Loucy (cell line): ENCODE measurements around the gene IL1RAPL2.
"Not testable (repeated sequence)": the region's sequence is repeated elsewhere in the genome, so short reads cannot be mapped to it uniquely, and the experiment has no call there.

Experiments
- H2AFZ ChIP-seq: fragments of 200-600 bp; sonication (generic); 2 replicates; pipeline ENCODE4 v1.6.0; 2016; ENCODE audit warnings: antibody characterized with exemption, mild to moderate bottlenecking, low read length, moderate library complexity
- H3F3A ChIP-seq: fragments of 200-600 bp; 2 replicates; pipeline ENCODE4 v1.6.0; 2016; ENCODE audit warnings: antibody characterized with exemption, low read depth, mild to moderate bottlenecking
- H3K27me3 ChIP-seq: fragments of 200-600 bp; sonication (generic); 2 replicates; pipeline ENCODE4 v1.6.1; 2014; ENCODE audit warnings: low read length, mild to moderate bottlenecking; ENCODE audit not compliant: insufficient read depth, poor library complexity, severe bottlenecking
- H3K36me3 ChIP-seq: fragments of 200-600 bp; sonication (generic); 2 replicates; pipeline ENCODE4 v1.6.1; 2016; ENCODE audit warnings: low read length; ENCODE audit not compliant: insufficient read depth
- H3K4me1 ChIP-seq: fragments of 200-600 bp; sonication (generic); 2 replicates; pipeline ENCODE4 v1.5.1; 2014; ENCODE audit warnings: low read length, mild to moderate bottlenecking; ENCODE audit not compliant: insufficient read depth, poor library complexity, severe bottlenecking
- H3K4me2 ChIP-seq: fragments of 200-600 bp; sonication (generic); 2 replicates; pipeline ENCODE4 v1.6.0; 2014; ENCODE audit warnings: antibody characterized with exemption, low read length, low read depth, mild to moderate bottlenecking; ENCODE audit not compliant: poor library complexity, severe bottlenecking
- H3K4me3 ChIP-seq: fragments of 200-600 bp; sonication (generic); 2 replicates; pipeline ENCODE4 v1.5.1; 2014; ENCODE audit warnings: low read length, mild to moderate bottlenecking, mixed read lengths; ENCODE audit not compliant: poor library complexity, severe bottlenecking
- H3K79me2 ChIP-seq: fragments of 200-600 bp; sonication (generic); 2 replicates; pipeline ENCODE4 v1.6.1; 2014; ENCODE audit warnings: low read length; ENCODE audit not compliant: insufficient read depth
- H3K9ac ChIP-seq: fragments of 200-600 bp; sonication (generic); 2 replicates; pipeline ENCODE4 v1.6.0; 2014; ENCODE audit warnings: mild to moderate bottlenecking, low read depth, low read length, moderate library complexity; ENCODE audit not compliant: poor library complexity, severe bottlenecking
- H3K9me2 ChIP-seq: fragments of 200-600 bp; sonication (generic); replicated peaks from 2 replicates; pipeline ENCODE4 v1.6.1; 2016; ENCODE audit warnings: low read depth, low read length, mixed read lengths
- H3K9me3 ChIP-seq: fragments of 200-600 bp; sonication (generic); 2 replicates; pipeline ENCODE4 v1.6.1; 2014; ENCODE audit warnings: mild to moderate bottlenecking, antibody characterized with exemption, low read length, low read depth; ENCODE audit not compliant: insufficient read depth
- H4K20me1 ChIP-seq: fragments of 200-600 bp; sonication (generic); 2 replicates; pipeline ENCODE4 v1.6.0; 2014; ENCODE audit warnings: antibody characterized with exemption, low read length, mild to moderate bottlenecking; ENCODE audit not compliant: insufficient read depth, poor library complexity, severe bottlenecking
- EZH2phosphoT487 ChIP-seq: fragments of 200-600 bp; IDR thresholded peaks from 2 replicates; pipeline ENCODE4 v1.6.1; 2018; ENCODE audit warnings: antibody characterized with exemption, mild to moderate bottlenecking, moderate library complexity, borderline replicate concordance
- TF ChIP-seq, protein P1 (sequence below): fragments of 200-600 bp; sonication (generic); conservative IDR thresholded peaks from 2 replicates; pipeline ENCODE4 v1.5.1; 2014; ENCODE audit warnings: mild to moderate bottlenecking, antibody characterized with exemption, low read length

Gene IL1RAPL2

DNA sequence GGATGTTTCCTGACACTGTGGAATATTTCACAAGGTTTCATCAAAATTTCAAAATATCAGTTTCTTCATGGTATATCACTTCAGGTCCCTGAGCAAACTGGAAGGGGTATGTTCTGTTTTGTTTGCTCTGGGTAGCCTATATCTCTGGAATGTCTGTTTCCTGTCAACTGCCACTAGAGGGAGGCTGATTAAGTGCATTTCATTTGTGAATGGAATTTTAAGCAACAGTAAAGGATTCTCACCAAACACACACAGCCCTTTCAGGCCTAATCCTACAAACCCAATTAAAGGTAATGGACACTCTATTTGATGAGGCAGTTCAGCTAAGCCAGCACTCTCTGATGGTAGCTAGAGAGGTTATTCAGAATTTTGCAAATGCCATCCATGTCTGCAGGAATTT lies 347.3 kb downstream of the IL1RAPL2 start:
- H3K79me2 ChIP-seq: no peaks in the 10 kb centered on the region
- H2AFZ ChIP-seq: no peak overlapping the region
- no peaks in the 10 kb centered on the region for H3F3A ChIP-seq
- TF ChIP-seq, protein P1, sequence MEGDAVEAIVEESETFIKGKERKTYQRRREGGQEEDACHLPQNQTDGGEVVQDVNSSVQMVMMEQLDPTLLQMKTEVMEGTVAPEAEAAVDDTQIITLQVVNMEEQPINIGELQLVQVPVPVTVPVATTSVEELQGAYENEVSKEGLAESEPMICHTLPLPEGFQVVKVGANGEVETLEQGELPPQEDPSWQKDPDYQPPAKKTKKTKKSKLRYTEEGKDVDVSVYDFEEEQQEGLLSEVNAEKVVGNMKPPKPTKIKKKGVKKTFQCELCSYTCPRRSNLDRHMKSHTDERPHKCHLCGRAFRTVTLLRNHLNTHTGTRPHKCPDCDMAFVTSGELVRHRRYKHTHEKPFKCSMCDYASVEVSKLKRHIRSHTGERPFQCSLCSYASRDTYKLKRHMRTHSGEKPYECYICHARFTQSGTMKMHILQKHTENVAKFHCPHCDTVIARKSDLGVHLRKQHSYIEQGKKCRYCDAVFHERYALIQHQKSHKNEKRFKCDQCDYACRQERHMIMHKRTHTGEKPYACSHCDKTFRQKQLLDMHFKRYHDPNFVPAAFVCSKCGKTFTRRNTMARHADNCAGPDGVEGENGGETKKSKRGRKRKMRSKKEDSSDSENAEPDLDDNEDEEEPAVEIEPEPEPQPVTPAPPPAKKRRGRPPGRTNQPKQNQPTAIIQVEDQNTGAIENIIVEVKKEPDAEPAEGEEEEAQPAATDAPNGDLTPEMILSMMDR: peak; percentile 40; the same call in 1 of the 2 replicates
- TF ChIP-seq EZH2phosphoT487: no peak
- H3K36me3 ChIP-seq: no peaks in the 10 kb centered on the region
- H4K20me1 ChIP-seq: no peaks in the 10 kb centered on the region
- no peaks in the 10 kb centered on the region for H3K9me3 ChIP-seq
- H3K4me2 ChIP-seq: no peak overlapping the region
- H3K4me1 ChIP-seq: no peaks in the 10 kb centered on the region
- H3K9ac ChIP-seq: no peak overlapping the region
- no peak overlapping the region for H3K4me3 ChIP-seq
- no peaks in the 10 kb centered on the region for H3K9me2 ChIP-seq
- H3K27me3 ChIP-seq: no peaks in the 10 kb centered on the region

DNA sequence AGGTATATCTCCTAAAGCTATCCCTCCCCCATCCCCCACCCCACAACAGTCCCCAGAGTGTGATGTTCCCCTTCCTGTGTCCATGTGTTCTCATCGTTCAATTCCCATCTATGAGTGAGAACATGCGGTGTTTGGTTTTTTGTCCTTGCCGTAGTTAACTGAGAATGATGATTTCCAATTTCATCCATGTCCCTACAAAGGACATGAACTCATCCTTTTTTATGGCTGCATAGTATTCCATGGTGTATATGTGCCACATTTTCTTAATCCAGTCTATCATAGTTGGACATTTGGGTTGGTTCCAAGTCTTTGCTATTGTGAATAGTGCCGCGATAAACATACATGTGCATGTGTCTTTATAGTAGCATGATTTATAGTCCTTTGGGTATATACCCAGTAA lies 348.7 kb downstream of the IL1RAPL2 start:
- H4K20me1 ChIP-seq, H3K36me3 ChIP-seq, H3K79me2 ChIP-seq, H3K9ac ChIP-seq, H3K27me3 ChIP-seq, H3K4me3 ChIP-seq, H3F3A ChIP-seq, H3K4me1 ChIP-seq, H3K9me3 ChIP-seq, H3K9me2 ChIP-seq, H3K4me2 ChIP-seq, H2AFZ ChIP-seq: not testable (repeated sequence)

DNA sequence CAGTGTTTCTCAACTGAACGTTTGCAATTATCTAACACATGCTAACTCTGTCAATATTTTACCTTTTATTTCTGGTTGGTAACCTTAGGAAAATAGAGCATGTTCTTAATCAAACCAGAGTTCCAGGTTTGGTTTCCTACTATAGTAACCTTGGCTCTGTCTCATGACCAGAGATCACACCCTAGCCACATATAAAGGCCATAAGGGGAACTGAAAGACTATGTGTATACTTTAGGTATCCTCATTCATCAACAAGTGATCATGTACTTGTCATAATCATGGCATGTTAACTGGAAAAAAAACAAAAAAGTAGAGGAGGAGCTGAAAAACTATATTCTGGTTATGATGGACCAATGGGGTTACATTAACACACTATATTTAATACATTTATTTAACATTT lies 352.1 kb downstream of the IL1RAPL2 start:
- no peak for TF ChIP-seq EZH2phosphoT487
- TF ChIP-seq, protein P1: no peak
- no peaks in the 10 kb centered on the region for H4K20me1 ChIP-seq
- H2AFZ ChIP-seq: no peak overlapping the region

DNA sequence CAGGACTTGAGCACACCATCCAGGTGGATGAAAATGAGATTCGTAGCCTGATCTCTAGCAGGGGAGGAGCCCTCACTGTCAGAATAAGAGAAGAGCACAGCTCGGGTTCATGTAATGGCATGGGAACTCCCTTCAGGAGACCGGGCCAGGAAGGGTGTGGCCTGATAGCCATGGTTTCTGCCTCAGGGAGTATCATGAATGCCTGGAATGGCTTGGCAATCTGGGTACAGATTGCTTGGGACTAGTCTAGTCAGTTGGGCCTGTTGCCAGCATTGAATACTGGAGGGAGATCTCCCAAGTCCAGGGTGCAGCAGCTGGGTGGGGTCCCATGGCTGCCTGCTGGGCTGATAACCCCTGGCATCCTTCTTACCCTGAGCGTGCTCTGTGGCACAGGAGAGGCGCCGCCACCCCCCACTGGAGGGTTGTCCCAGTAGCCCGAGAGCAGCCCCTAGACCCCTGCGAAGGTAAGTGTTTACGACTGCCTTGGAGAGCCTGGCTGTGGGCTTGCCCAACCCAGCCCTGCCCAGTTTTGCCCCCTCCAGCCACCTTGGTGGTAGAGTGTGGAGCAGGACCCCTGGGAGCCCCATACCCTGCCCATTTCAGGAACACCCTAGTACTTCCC lies 355.7 kb downstream of the IL1RAPL2 start:
- no peaks in the 10 kb centered on the region for H3K36me3 ChIP-seq
- no peaks in the 10 kb centered on the region for H4K20me1 ChIP-seq
- no peak overlapping the region for H3K4me2 ChIP-seq
- no peaks in the 10 kb centered on the region for H3K9me3 ChIP-seq
- no peak overlapping the region for H3K9ac ChIP-seq
- H3F3A ChIP-seq: no peaks in the 10 kb centered on the region
- H3K4me1 ChIP-seq: no peaks in the 10 kb centered on the region
- H3K9me2 ChIP-seq: no peaks in the 10 kb centered on the region
- TF ChIP-seq, protein P1: no peak
- TF ChIP-seq EZH2phosphoT487: no peak
- H3K27me3 ChIP-seq: no peaks in the 10 kb centered on the region
- H3K79me2 ChIP-seq: no peaks in the 10 kb centered on the region
- no peak overlapping the region for H3K4me3 ChIP-seq
- H2AFZ ChIP-seq: no peak overlapping the region

More for the DNA sequence above, 352.1 kb downstream of the IL1RAPL2 start:
- Histone ChIP-seq H3K27me3 (no peaks in the 10 kb centered on the region), H3K4me2 (no peak overlapping the region), H3K9me3 (no peaks in the 10 kb centered on the region), H3F3A (no peaks in the 10 kb centered on the region), H3K9me2 (no peaks in the 10 kb centered on the region), H3K4me3 (no peak overlapping the region), H3K9ac (no peak overlapping the region), H3K4me1 (no peaks in the 10 kb centered on the region), H3K36me3 (no peaks in the 10 kb centered on the region), H3K79me2 (no peaks in the 10 kb centered on the region)
